ELR (cell line): ENCODE results near the gene TDP1.

Experiments used
- DNase-seq: peaks from one replicate; pipeline ENCODE4 v3.0.0-alpha.2; 2015; ENCODE audit warnings: low read depth

TDP1 gene

DNA sequence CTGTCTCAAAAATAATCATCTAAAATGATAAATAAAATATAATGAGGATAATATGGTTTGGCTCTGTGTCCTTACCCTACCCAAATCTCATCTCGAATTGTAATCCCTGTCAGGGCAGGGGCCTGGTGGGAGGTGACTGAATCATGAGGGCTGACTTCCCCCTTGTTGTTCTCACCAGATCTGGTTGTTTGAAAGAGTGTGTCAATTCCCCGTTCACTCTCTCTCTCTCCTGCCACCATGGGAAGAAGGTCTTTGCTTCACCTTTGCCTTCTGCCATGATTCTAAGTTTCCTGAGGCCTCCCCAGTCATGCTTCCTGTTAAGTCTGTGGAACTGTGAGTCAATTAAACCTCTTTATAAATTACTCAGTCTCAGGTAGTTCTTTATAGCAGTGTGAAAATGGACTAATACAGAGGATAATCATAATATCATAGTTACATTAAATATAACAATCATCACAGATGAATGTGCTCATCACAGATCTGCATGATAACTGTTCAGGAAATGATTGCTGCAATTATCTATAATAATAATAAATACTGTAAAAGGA is 13.8 kb upstream of the TDP1 start:
- no peak for DNase-seq

- DNase-seq: no peak
These were observed 8.4 kb upstream of the TDP1 start for GRCh38 chr14:89947344-89947743.

DNA sequence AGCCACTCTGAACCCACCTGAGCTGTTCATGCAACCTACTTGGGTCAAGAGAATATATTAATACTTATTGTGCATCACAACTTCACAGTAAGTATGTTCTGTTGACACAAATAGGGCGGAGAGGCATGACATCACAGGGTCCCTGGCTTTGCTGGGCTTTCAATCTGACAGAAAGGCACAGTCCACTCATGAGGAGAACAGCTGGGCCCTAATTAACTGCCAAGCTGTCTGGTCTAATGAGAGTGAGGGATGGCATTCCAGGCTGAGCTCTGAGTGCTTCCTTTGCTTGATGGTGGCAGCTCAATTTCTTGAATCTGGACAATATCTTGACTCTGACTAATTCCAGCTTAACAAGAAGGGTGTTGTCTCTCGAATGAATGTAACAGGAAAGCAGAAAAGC is 3.2 kb upstream of the TDP1 start:
- no peak for DNase-seq

DNA sequence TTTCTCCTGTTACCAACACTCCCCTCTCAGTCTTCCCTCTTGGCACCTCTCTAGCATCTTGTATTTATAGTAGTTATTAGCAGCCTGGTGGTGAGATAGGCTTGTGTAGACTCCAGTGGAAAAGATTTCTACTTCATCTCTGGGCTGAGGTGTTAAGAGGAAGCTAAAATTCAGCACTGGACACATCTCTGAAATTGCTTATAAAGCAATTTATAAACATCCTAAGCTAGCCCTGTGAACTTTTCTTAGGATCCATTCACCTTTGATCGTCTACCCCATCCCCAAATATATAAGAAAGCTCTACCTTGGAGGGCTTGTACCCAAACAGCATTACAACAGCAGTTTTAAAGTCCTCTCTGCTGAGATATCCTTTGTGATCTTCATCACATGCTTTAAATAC is 2.1 kb upstream of the TDP1 start:
- no peak for DNase-seq

GRCh38 chr14:89954070-89955021 is 1.4 kb upstream of the TDP1 start, which contains the start of gene EFCAB11:
Gene EFCAB11, minus strand, starts transcription at chr14:89954730. Its CDS starts 70 bp downstream, at chr14:89954660.
- peak; percentile 99 for DNase-seq

DNA sequence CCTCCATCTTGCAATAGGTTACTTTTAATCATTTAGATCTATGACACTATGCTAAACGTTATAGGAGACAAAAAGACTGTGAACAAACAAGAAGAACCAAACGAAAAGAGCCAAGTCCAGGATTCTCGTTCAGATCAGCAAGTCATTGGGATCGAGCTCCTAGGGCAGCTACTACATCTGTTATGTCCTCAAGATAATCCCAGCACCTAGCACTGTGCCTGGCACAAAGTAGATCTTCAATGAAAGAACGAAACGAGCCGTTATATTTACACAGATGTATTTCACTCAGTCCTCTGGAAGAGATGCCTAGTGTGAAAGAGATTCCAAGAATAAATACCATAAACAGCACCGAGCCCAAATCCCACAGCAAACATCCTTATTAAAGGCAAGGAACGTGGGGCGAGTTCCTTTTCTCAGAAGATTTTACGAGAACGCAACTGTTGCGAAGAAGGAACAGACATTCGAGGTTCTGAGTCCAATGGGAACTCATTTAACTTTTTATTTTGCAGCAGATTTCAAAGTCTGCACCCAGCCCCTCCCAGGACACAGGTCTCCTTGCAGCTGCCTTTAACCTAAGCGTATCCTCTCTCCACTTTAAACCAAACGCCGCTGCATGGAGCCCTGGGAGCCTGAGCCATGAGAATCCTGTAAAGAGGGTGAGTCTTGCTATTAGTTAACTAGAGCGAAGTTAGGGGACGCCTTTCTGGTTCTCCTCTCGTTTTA is 544 bp upstream of the TDP1 start:
- no peak for DNase-seq

- DNase-seq: no peak
These were observed 908 bp downstream of the TDP1 start for GRCh38 chr14:89956661-89957009.

- DNase-seq: no peak
These were observed 1.6 kb downstream of the TDP1 start for GRCh38 chr14:89957376-89957775.

DNA sequence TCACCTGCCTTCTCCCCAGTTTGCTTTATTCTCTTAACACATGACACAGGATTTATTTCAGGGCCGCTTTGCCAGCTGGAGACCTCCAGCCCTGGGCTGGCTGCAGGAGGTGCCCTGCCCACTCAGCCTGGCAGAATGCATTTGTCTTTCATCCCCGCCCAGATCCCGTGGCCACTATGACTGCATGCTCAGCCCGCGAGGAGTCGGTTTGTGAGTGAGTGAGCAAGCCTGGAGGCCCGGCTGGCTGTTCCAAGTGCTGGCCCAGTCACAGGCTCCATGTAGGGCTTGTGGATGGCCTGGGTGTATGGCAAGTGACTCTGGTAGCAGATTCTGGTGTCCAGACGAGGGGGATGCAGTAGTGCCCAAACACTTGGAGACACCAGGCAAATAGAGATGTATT is 2.1 kb downstream of the TDP1 start:
- peak; percentile 37 for DNase-seq

DNA sequence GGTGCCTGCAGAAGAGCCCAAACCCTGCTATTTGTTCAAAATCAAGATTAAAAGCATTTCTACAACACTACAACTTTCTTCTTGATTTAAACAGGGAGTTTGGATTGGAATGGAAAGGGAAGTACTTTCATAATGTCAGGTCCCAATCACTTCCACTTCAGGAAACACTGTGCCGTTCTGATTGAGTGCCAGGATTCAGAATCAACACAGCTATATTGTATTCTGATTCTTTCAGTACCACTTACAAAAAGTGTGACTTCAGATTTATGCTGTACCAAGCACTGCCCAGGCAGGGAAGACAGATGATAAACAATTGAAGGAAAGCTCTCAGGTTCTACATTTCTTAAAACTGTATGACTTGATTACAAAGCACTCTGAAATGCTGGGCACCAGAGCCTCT is 3.2 kb downstream of the TDP1 start:
- DNase-seq: no peak

- DNase-seq: no peak
These were observed 4.2 kb downstream of the TDP1 start for GRCh38 chr14:89959853-89960445.

DNA sequence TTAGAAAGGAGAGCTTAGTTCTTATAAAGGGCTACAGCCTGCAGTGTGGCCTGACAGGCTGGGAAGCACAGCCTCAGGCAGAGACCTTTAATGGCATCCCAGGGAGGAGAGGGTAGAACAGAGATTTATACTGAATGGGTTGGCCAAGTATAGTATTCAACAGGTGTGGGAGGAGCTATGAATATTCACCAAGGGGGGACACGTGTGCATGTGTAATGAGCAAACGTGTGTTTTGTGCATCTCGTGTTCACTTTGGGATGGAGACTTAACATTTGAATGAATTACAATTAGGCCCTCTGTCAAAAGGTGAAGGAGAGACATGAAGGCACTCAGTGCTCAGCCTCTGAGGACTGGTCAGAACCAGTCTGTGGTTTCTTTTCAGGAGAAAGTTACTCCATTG is 5.2 kb downstream of the TDP1 start:
- DNase-seq: no peak

DNA sequence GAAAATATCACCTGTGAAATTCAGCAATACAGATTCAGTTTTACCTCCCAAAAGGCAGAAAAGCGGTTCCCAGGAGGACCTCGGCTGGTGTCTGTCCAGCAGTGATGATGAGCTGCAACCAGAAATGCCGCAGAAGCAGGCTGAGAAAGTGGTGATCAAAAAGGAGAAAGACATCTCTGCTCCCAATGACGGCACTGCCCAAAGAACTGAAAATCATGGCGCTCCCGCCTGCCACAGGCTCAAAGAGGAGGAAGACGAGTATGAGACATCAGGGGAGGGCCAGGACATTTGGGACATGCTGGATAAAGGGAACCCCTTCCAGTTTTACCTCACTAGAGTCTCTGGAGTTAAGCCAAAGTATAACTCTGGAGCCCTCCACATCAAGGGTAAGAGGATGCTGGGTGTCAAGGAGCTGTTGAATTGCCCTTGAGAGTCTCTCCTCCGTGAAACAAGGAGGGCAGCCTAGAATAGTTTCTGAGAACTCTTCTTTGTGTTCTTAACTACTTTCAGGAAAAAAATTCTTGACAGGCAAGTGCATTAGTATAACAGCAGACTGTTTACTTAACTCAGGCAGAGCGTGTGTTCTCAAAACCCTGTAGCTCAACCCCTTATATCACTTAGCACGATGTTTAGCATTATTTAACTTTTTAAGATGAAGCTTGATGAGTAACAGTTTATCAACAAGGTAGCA is 7.7 kb downstream of the TDP1 start:
- no peak for DNase-seq

DNA sequence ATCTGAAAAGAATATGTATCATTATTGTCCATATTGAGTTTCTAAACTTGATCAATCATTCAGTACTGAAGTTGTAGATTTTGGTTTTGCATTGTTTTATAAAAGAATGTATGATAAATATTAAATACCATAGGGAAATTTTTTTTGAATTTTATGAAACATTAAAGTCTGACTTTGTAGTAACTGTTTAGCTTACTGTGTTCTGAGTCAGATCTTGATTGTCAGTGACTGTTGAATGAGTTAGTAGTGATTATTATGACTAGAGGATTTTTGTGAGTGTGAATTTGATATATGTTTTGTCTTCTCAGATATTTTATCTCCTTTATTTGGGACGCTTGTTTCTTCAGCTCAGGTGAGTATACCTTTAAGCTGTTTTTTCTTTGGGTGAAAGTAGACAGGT is 10.1 kb downstream of the TDP1 start:
- peak; percentile 15 for DNase-seq

DNA sequence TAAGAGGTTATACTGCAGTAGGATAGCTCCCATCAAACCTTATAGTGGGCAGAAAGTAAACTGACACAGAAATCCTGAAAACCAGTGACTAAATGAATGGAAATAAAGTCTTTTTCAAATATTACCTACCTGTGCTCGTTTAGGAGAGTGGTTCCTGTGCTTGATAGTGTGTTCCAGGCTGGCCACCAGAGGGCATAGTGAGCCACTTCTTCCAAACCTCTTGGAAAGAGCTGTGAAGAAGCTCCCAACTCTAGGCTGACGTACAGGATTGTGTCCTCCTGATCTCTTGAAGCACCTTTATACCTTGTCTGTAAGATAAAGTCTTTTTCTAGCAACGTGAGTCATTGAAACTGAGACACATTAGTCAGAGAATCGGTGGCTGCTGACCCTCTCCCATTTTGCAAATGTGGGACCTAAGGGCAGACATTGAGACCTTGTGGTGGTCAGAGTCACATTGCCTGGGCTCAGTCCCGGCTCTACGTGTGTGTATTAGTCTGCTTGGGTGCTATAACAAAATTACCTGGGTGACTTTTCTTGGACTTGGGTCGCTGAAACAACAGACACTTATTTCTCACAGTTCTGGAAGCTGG is 17.6 kb downstream of the TDP1 start:
- DNase-seq: peak; percentile 70

GRCh38 chr14:89977668-89978067 is 21.9 kb downstream of the TDP1 start:
- no peak for DNase-seq

- DNase-seq: no peak
These were observed 22.9 kb downstream of the TDP1 start for GRCh38 chr14:89978656-89979055.

GRCh38 chr14:89983375-89983774 is 27.6 kb downstream of the TDP1 start:
- no peak for DNase-seq

DNA sequence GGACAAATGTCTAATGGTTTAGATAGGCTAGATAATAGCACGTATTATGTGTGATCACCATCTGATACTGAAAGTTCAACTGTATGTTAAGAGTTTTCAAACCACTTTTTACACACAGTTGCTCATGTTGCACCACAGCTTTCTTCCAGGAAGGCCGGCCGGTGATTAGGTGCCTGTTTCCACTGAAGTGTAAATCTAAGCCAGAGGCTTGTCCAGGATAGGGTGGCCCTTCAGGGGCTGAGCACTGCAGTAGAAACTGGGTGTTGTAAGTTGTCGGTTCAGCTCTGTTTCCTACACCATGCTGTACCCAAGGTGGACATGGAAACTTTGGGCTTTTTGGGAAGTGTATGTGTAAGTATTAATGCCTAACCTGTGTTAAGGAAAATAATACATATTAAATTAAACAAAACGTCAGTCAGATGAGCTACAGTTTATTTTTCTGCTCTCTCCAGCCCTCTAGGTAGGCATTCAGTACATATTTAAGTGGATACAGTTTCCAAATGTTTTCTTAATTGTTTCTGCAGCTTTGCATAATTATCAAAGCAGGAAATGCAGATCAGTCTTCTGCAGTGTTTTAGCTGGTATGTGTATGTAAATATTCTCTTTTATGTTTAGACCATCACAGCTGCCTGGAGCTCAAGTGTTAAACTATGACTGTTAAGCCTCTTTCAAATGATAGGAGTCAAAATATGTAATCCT is 30.9 kb downstream of the TDP1 start:
- DNase-seq: no peak

DNA sequence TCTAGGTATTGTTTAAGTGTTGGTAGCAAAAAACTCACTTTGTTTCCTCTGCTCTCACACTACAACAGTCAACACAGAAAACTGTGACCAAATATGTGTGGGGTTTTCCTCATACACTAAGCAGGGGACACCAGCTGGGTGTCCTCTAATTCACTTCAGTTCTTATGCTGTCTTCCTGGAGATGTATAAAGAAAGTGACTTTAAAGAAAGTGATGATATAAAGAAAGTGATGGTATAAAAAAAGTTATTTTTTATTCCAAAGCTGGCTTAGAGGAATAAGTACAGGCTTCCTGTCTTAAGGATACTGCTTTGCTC is 31.4 kb downstream of the TDP1 start:
- no peak for DNase-seq

- DNase-seq: no peak
These were observed 33.1 kb downstream of the TDP1 start for GRCh38 chr14:89988787-89989186.
